K562 (cell line): ENCODE data around the gene NT5DC1. TPM values are rescaled to one million over a fixed set of nuclear protein-coding genes. Genes with fewer than 3 reads are reported as not detected.

Source experiments
- ATAC-seq: fragments of 200-7000 bp; cut with Tn5 transposase; 3 replicates; pipeline ENCODE4 v1.9.1; 2020; ENCODE audit warnings: moderate library complexity
- BruUV-seq: library from RNA; stranded (reverse); fragments of 400-500 nt; replicated peaks from 2 replicates; lab custom pipeline; 2021; lab: Mats Ljungman, UMichigan
- CTCF ChIA-PET: fragments of 300-600 bp; formaldehyde crosslinking; extraction: SDS; loops from one replicate; lab custom pipeline; 2021; ENCODE audit warnings: low intra/inter-chr PET ratio; lab: Yijun Ruan, JAX
- POLR2A ChIA-PET: fragments of 300-600, 350-650 bp; sonication (Branson Sonifier 250); formaldehyde crosslinking; extraction: SDS; loops from one replicate; lab custom pipeline; 2021; ENCODE audit warnings: antibody characterized with exemption, inconsistent platforms; lab: Yijun Ruan, JAX
- DNase-seq, 4 experiments: peaks; one replicate each; pipeline versions ENCODE4 v3.0.0 to v3.0.0-alpha.2; 2011 to 2018; ENCODE audit warnings: low spot score in 3 of 4, mixed read lengths in 3 of 4; ENCODE audit errors: extremely low read depth in 1 of 4
- FAIRE-seq: peaks from 2 replicates; lab custom pipeline; 2011; peaks lifted over from hg19 to GRCh38; lab: Jason Lieb, UNC
- H2AFZ ChIP-seq: 2 replicates; pipeline ENCODE4 v1.6.0; 2011; ENCODE audit warnings: low read depth, low read length, control low read depth, inconsistent platforms
- H3K27ac ChIP-seq: fragments of 200-600 bp; 3 replicates; pipeline ENCODE4 v1.8.0; 2011; ENCODE audit warnings: low read depth, mild to moderate bottlenecking, control low read depth, inconsistent platforms, low read length, moderate library complexity, mixed read lengths; ENCODE audit errors: extremely low read depth
- H3K27me3 ChIP-seq, 2 experiments: fragments of 300-600 bp in 1 of 2; 2 replicates in 1 of 2; 3 replicates in 1 of 2; pipeline versions ENCODE4 v1.6.0 to v1.8.0; 2011; ENCODE audit warnings: inconsistent platforms in 2 of 2, low read length in 2 of 2, mild to moderate bottlenecking in 1 of 2, mixed read lengths in 1 of 2, moderate library complexity in 1 of 2; ENCODE audit not compliant: control insufficient read depth in 2 of 2, insufficient read depth in 2 of 2
- H3K36me3 ChIP-seq: fragments of 300-600 bp; 3 replicates; pipeline ENCODE4 v1.8.0; 2011; ENCODE audit warnings: mild to moderate bottlenecking, low read length, inconsistent platforms; ENCODE audit not compliant: control insufficient read depth, insufficient read depth
- H3K4me1 ChIP-seq, 2 experiments: fragments of 200-600 bp in 1 of 2; replicated peaks in 1 of 2; 2 replicates in 1 of 2; 3 replicates in 1 of 2; pipeline versions ENCODE4 v1.5.1 to v1.8.0; 2011; ENCODE audit warnings: inconsistent platforms in 2 of 2, low read length in 2 of 2, mild to moderate bottlenecking in 1 of 2, mixed read lengths in 1 of 2, moderate library complexity in 1 of 2; ENCODE audit not compliant: control insufficient read depth in 2 of 2, insufficient read depth in 2 of 2
- H3K4me2 ChIP-seq: 2 replicates; pipeline ENCODE4 v1.6.1; 2011; ENCODE audit warnings: low read length, control low read depth, inconsistent platforms, mixed read lengths; ENCODE audit not compliant: insufficient read depth
- H3K4me3 ChIP-seq: fragments of 200-600 bp; sonication (generic), shearing (Covaris generic); 2 replicates; pipeline ENCODE4 v1.5.1; 2016; ENCODE audit warnings: control low read depth, inconsistent platforms
- H3K79me2 ChIP-seq: fragments of 200-600 bp; 3 replicates; pipeline ENCODE4 v1.8.0; 2011; ENCODE audit warnings: low read length, inconsistent platforms; ENCODE audit not compliant: control insufficient read depth, insufficient read depth
- H3K9ac ChIP-seq, 2 experiments: 2 replicates each; pipeline versions ENCODE4 v1.6.0 to v1.6.1; 2011; ENCODE audit warnings: low read depth in 2 of 2, low read length in 2 of 2, control low read depth in 1 of 2, inconsistent platforms in 1 of 2, mild to moderate bottlenecking in 1 of 2, mixed read lengths in 1 of 2; ENCODE audit not compliant: insufficient read depth in 1 of 2
- H3K9me1 ChIP-seq: one replicate; pipeline ENCODE4 v1.6.0; 2011; ENCODE audit warnings: inconsistent platforms, mild to moderate bottlenecking, low read length, moderate library complexity; ENCODE audit not compliant: control insufficient read depth, insufficient read depth
- H3K9me3 ChIP-seq: replicated peaks from 2 replicates; pipeline ENCODE4 v1.5.1; 2011; ENCODE audit warnings: low read depth, low read length, inconsistent platforms; ENCODE audit not compliant: control insufficient read depth, insufficient read depth
- H4K20me1 ChIP-seq: replicated peaks from 2 replicates; pipeline ENCODE4 v1.6.1; 2011; ENCODE audit warnings: low read length, inconsistent platforms, mixed read lengths; ENCODE audit not compliant: control insufficient read depth, insufficient read depth
- CEBPB ChIP-seq: fragments of 450-650 bp; IDR thresholded peaks from 2 replicates; pipeline ENCODE4 v1.6.1; 2016; ENCODE audit warnings: missing genetic modification characterization, missing compliant biosample characterization
- CSDE1 ChIP-seq, 2 experiments: fragments of 450-650 bp; IDR thresholded peaks; 2 replicates each; pipeline ENCODE4 v1.6.1; 2016; ENCODE audit warnings: mild to moderate bottlenecking in 1 of 2
- FOXA3 ChIP-seq, 2 experiments: fragments of 450-650 bp in 1 of 2; sonication (generic) in 1 of 2; formaldehyde crosslinking; IDR thresholded peaks in 1 of 2; conservative IDR thresholded peaks in 1 of 2; 2 replicates each; pipeline versions ENCODE4 v1.4.0 to v1.8.0; 2020 to 2022; ENCODE audit warnings: mild to moderate bottlenecking in 2 of 2, missing genetic modification reagents in 1 of 2
- KLF16 ChIP-seq: IDR thresholded peaks from 2 replicates; pipeline ENCODE4 v1.6.1; 2016; ENCODE audit warnings: antibody characterized with exemption
- MAFF ChIP-seq: IDR thresholded peaks from 2 replicates; pipeline ENCODE4 v1.6.1; 2012; ENCODE audit warnings: low read length, improper control_type of control experiment
- NFXL1 ChIP-seq: fragments of 450-650 bp; formaldehyde crosslinking; IDR thresholded peaks from 2 replicates; pipeline ENCODE4 v1.4.0; 2021; ENCODE audit warnings: mild to moderate bottlenecking
- PBX2 ChIP-seq, 2 experiments: IDR thresholded peaks in 1 of 2; conservative IDR thresholded peaks in 1 of 2; 2 replicates each; pipeline ENCODE4 v1.6.1; 2016; ENCODE audit warnings: low read depth in 2 of 2, mild to moderate bottlenecking in 1 of 2, missing compliant biosample characterization in 1 of 2, missing genetic modification characterization in 1 of 2, moderate library complexity in 1 of 2
- PHTF2 ChIP-seq: fragments of 250-450 bp; sonication (Bioruptor Pico); IDR thresholded peaks from 2 replicates; pipeline ENCODE4 v1.5.0; 2021; ENCODE audit warnings: mild to moderate bottlenecking
- SMAD1 ChIP-seq: fragments of 150-350 bp; IDR thresholded peaks from 2 replicates; pipeline ENCODE4 v1.6.1; 2014; ENCODE audit warnings: low read length, low read depth; ENCODE audit not compliant: partially characterized antibody
- SP2 ChIP-seq: IDR thresholded peaks from 2 replicates; pipeline ENCODE4 v1.6.1; 2011; ENCODE audit warnings: mild to moderate bottlenecking, low read depth, low read length, moderate library complexity; ENCODE audit not compliant: poor library complexity, severe bottlenecking; ENCODE audit errors: extremely low read depth
- STAT5A ChIP-seq: IDR thresholded peaks from 2 replicates; pipeline ENCODE4 v1.6.1; 2012; ENCODE audit warnings: low read length, inconsistent platforms, borderline replicate concordance
- XRCC5 ChIP-seq: fragments of 200-400 bp; formaldehyde crosslinking; IDR thresholded peaks from 2 replicates; pipeline ENCODE4 v1.6.1; 2017; ENCODE audit warnings: low read depth, mild to moderate bottlenecking, low read length
- ZBTB17 ChIP-seq: fragments of 450-650 bp; formaldehyde crosslinking; IDR thresholded peaks from 2 replicates; pipeline ENCODE4 v1.4.0; 2020; ENCODE audit warnings: mild to moderate bottlenecking
- ZNF217 ChIP-seq: sonication (generic); formaldehyde crosslinking; IDR thresholded peaks from 2 replicates; pipeline ENCODE4 v1.8.0; 2022; ENCODE audit warnings: mild to moderate bottlenecking, missing genetic modification reagents
- ZNF224 ChIP-seq: sonication (generic); formaldehyde crosslinking; IDR thresholded peaks from 2 replicates; pipeline ENCODE4 v1.8.0; 2022; ENCODE audit warnings: mild to moderate bottlenecking, missing genetic modification reagents
- ZNF766 ChIP-seq: fragments of 200-800 bp; sonication (Bioruptor generic); conservative IDR thresholded peaks from 2 replicates; pipeline ENCODE4 v1.6.1; 2016; ENCODE audit warnings: missing genetic modification characterization, missing compliant biosample characterization
- whole genome bisulfite sequencing: fragments of 100-300 bp; shearing (Covaris generic); methylation state at CpG from one replicate; pipeline ENCODE4 v1.1.6; 2016; ENCODE audit warnings: low coverage, mixed read lengths; ENCODE audit not compliant: insufficient coverage; ENCODE audit errors: missing lambda C conversion rate; 5-methylcytosine and 5-hydroxymethylcytosine counted together
- in situ Hi-C: fragments of 300-500 bp; cut with MboI; formaldehyde crosslinking; loops from 4 replicates; pipeline ENCODE4 v1.15.0; 2018; ENCODE audit warnings: inconsistent platforms, mixed read lengths
- intact Hi-C: fragments of 100-400 bp; cut with micrococcal nuclease; formaldehyde crosslinking; loops from 2 replicates; pipeline ENCODE4 v1.14.2; 2022
- polyA plus RNA-seq, 8 experiments: library from polyadenylated mRNA; depleted of rRNA in 4 of 8; stranded (reverse) in 5 of 8; unstranded in 3 of 8; fragments of >200 nt; fragmentation: Nextera tagmentation in 2 of 8; fragmentation: Illumina TruSeq in 1 of 8; extraction: Ambion mirVana in 2 of 8; extraction: Trizol in 1 of 8; gene quantifications; 2 replicates each; pipeline versions ENCODE4 v1.2.1 to v1.2.3, GENCODE V29; 2011 to 2014; ENCODE audit warnings: inconsistent platforms in 1 of 8, missing spikeins in 1 of 8
- total RNA-seq, 7 experiments: library from RNA; depleted of rRNA in 6 of 7; stranded (reverse); fragments of >200 nt in 6 of 7; fragmentation: Illumina TruSeq in 2 of 7; extraction: Trizol in 2 of 7; gene quantifications; 2 replicates each; pipeline versions ENCODE4 v1.2.1 to v1.2.3, GENCODE V29; 2011 to 2021; ENCODE audit warnings: low replicate concordance in 1 of 7
- TF ChIP-seq, protein P1 (sequence below), 2 experiments: fragments of 450-650 bp in 1 of 2; IDR thresholded peaks; 2 replicates each; pipeline ENCODE4 v1.6.1; 2011 to 2017; ENCODE audit warnings: low read depth in 2 of 2, antibody characterized with exemption in 1 of 2, borderline replicate concordance in 1 of 2, low read length in 1 of 2, mild to moderate bottlenecking in 1 of 2, mixed read lengths in 1 of 2; ENCODE audit not compliant: control insufficient read depth in 1 of 2

The NT5DC1 gene
- total and polyA plus RNA-seq, 9 of the 15 experiments (the other 6 are each of a cell fraction or from before 2014, with no cell fraction given), result 4.9 to 28.5 (median 16.3) TPM

GRCh38 chr6:116105247-116105646 lies 4.6 kb downstream of the NT5DC1 start:
- Histone ChIP-seq H3K4me2 (no peak overlapping the region), H3K27me3 (no peaks in the 10 kb centered on the region), H3K9me1 (no peaks in the 10 kb centered on the region), H3K9me3 (no peaks in the 10 kb centered on the region), H3K27ac (no peak overlapping the region), H2AFZ (no peak overlapping the region), H3K79me2 (peaks cover 11% of the 10 kb centered on the region), H3K9ac (no peak overlapping the region), H3K4me1 (peaks cover 4 to 7% of the 10 kb centered on the region in 2 experiments; a peak in 3 of 5 replicates), H3K4me3 (no peak overlapping the region), H3K36me3 (peaks cover 7% of the 10 kb centered on the region; the same call in 2 of the 3 replicates), H4K20me1 (no peaks in the 10 kb centered on the region)
- intact Hi-C loops (no loop called here), in situ Hi-C loops (no loop called here)
- POLR2A ChIA-PET, result no interaction called here
- WGBS, result 48% methylated on average over 3 of the region's 3 CpGs
- no peak for DNase-seq
- no peak for FAIRE-seq
- CTCF ChIA-PET, result no interaction called here
- ATAC-seq, result no peak
- BruUV-seq, result no TSS peak
- TF ChIP-seq XRCC5, result no peak
- TF ChIP-seq FOXA3 (CRISPR knock-in tag; conservative IDR thresholded peaks at IDR 0.05 in 1 of 2, IDR thresholded peaks at IDR 0.05 in 1 of 2), result no peak
- TF ChIP-seq PBX2 (CRISPR knock-in tag; IDR thresholded peaks at IDR 0.05; ENCODE audit: low read depth), result no peak
- no peak for TF ChIP-seq PBX2 (tag; conservative IDR thresholded peaks at IDR 0.05; ENCODE audit: low read depth)
- TF ChIP-seq, protein P1, sequence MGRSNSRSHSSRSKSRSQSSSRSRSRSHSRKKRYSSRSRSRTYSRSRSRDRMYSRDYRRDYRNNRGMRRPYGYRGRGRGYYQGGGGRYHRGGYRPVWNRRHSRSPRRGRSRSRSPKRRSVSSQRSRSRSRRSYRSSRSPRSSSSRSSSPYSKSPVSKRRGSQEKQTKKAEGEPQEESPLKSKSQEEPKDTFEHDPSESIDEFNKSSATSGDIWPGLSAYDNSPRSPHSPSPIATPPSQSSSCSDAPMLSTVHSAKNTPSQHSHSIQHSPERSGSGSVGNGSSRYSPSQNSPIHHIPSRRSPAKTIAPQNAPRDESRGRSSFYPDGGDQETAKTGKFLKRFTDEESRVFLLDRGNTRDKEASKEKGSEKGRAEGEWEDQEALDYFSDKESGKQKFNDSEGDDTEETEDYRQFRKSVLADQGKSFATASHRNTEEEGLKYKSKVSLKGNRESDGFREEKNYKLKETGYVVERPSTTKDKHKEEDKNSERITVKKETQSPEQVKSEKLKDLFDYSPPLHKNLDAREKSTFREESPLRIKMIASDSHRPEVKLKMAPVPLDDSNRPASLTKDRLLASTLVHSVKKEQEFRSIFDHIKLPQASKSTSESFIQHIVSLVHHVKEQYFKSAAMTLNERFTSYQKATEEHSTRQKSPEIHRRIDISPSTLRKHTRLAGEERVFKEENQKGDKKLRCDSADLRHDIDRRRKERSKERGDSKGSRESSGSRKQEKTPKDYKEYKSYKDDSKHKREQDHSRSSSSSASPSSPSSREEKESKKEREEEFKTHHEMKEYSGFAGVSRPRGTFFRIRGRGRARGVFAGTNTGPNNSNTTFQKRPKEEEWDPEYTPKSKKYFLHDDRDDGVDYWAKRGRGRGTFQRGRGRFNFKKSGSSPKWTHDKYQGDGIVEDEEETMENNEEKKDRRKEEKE (IDR thresholded peaks at IDR 0.05; ENCODE audit: borderline replicate concordance in 1 of 2, control insufficient read depth in 1 of 2, low read depth in 2 of 2, low read length in 1 of 2), result no peak
- TF ChIP-seq MAFF, result no peak
- TF ChIP-seq PHTF2 (CRISPR knock-in tag), result no peak
- no peak for TF ChIP-seq KLF16
- no peak for TF ChIP-seq CSDE1 (IDR thresholded peaks at IDR 0.05)
- no peak for TF ChIP-seq SMAD1
- no peak for TF ChIP-seq ZNF224
- TF ChIP-seq NFXL1 (CRISPR knock-in tag), result no peak
- TF ChIP-seq SP2, result no peak
- TF ChIP-seq STAT5A, result no peak
- no peak for TF ChIP-seq ZNF766 (CRISPR knock-in tag)
- no peak for TF ChIP-seq ZBTB17 (CRISPR knock-in tag)
- TF ChIP-seq CEBPB (tag), result no peak
- TF ChIP-seq ZNF217, result no peak
